Loucy (cell line): ENCODE data around the gene ASB2.

Experiments used
- H2AFZ ChIP-seq: fragments of 200-600 bp; sonication (generic); 2 replicates; pipeline ENCODE4 v1.6.0; 2016; ENCODE audit warnings: antibody characterized with exemption, mild to moderate bottlenecking, low read length, moderate library complexity
- H3F3A ChIP-seq: fragments of 200-600 bp; 2 replicates; pipeline ENCODE4 v1.6.0; 2016; ENCODE audit warnings: antibody characterized with exemption, low read depth, mild to moderate bottlenecking
- H3K27me3 ChIP-seq: fragments of 200-600 bp; sonication (generic); 2 replicates; pipeline ENCODE4 v1.6.1; 2014; ENCODE audit warnings: low read length, mild to moderate bottlenecking; ENCODE audit not compliant: insufficient read depth, poor library complexity, severe bottlenecking
- H3K36me3 ChIP-seq: fragments of 200-600 bp; sonication (generic); 2 replicates; pipeline ENCODE4 v1.6.1; 2016; ENCODE audit warnings: low read length; ENCODE audit not compliant: insufficient read depth
- H3K4me1 ChIP-seq: fragments of 200-600 bp; sonication (generic); 2 replicates; pipeline ENCODE4 v1.5.1; 2014; ENCODE audit warnings: low read length, mild to moderate bottlenecking; ENCODE audit not compliant: insufficient read depth, poor library complexity, severe bottlenecking
- H3K4me2 ChIP-seq: fragments of 200-600 bp; sonication (generic); 2 replicates; pipeline ENCODE4 v1.6.0; 2014; ENCODE audit warnings: antibody characterized with exemption, low read length, low read depth, mild to moderate bottlenecking; ENCODE audit not compliant: poor library complexity, severe bottlenecking
- H3K4me3 ChIP-seq: fragments of 200-600 bp; sonication (generic); 2 replicates; pipeline ENCODE4 v1.5.1; 2014; ENCODE audit warnings: low read length, mild to moderate bottlenecking, mixed read lengths; ENCODE audit not compliant: poor library complexity, severe bottlenecking
- H3K79me2 ChIP-seq: fragments of 200-600 bp; sonication (generic); 2 replicates; pipeline ENCODE4 v1.6.1; 2014; ENCODE audit warnings: low read length; ENCODE audit not compliant: insufficient read depth
- H3K9ac ChIP-seq: fragments of 200-600 bp; sonication (generic); 2 replicates; pipeline ENCODE4 v1.6.0; 2014; ENCODE audit warnings: mild to moderate bottlenecking, low read depth, low read length, moderate library complexity; ENCODE audit not compliant: poor library complexity, severe bottlenecking
- H3K9me2 ChIP-seq: fragments of 200-600 bp; sonication (generic); replicated peaks from 2 replicates; pipeline ENCODE4 v1.6.1; 2016; ENCODE audit warnings: low read depth, low read length, mixed read lengths
- H3K9me3 ChIP-seq: fragments of 200-600 bp; sonication (generic); 2 replicates; pipeline ENCODE4 v1.6.1; 2014; ENCODE audit warnings: mild to moderate bottlenecking, antibody characterized with exemption, low read length, low read depth; ENCODE audit not compliant: insufficient read depth
- H4K20me1 ChIP-seq: fragments of 200-600 bp; sonication (generic); 2 replicates; pipeline ENCODE4 v1.6.0; 2014; ENCODE audit warnings: antibody characterized with exemption, low read length, mild to moderate bottlenecking; ENCODE audit not compliant: insufficient read depth, poor library complexity, severe bottlenecking
- EZH2phosphoT487 ChIP-seq: fragments of 200-600 bp; IDR thresholded peaks from 2 replicates; pipeline ENCODE4 v1.6.1; 2018; ENCODE audit warnings: antibody characterized with exemption, mild to moderate bottlenecking, moderate library complexity, borderline replicate concordance
- TF ChIP-seq, protein P1 (sequence below): fragments of 200-600 bp; sonication (generic); conservative IDR thresholded peaks from 2 replicates; pipeline ENCODE4 v1.5.1; 2014; ENCODE audit warnings: mild to moderate bottlenecking, antibody characterized with exemption, low read length

The ASB2 gene

DNA sequence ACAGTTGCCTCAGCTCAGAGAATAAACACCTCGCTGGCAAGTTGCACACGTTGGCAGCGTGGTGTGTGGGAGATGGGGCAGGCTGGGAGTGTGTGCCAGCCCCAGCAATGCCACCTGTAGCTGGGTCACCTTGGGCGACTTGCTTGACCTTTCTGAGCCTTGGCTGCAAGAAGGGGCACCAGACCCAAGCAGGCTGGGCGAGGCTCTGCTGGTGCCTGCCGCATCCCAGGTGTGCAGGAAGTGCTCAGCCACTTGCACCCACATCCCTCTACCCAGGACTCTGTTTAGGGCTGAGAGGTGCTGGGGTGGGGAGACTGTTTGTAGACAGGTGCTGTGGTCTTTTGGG, 48.6 kb downstream of the ASB2 start:
- Histone ChIP-seq H3K9me3 (no peaks in the 10 kb centered on the region), H2AFZ (no peak overlapping the region), H3K79me2 (no peaks in the 10 kb centered on the region), H3F3A (no peaks in the 10 kb centered on the region), H3K4me3 (no peak overlapping the region), H3K9ac (no peak overlapping the region), H3K9me2 (no peaks in the 10 kb centered on the region), H3K27me3 (no peaks in the 10 kb centered on the region), H3K4me1 (no peaks in the 10 kb centered on the region), H4K20me1 (no peaks in the 10 kb centered on the region), H3K36me3 (no peaks in the 10 kb centered on the region), H3K4me2 (no peak overlapping the region)
- TF ChIP-seq, protein P1, sequence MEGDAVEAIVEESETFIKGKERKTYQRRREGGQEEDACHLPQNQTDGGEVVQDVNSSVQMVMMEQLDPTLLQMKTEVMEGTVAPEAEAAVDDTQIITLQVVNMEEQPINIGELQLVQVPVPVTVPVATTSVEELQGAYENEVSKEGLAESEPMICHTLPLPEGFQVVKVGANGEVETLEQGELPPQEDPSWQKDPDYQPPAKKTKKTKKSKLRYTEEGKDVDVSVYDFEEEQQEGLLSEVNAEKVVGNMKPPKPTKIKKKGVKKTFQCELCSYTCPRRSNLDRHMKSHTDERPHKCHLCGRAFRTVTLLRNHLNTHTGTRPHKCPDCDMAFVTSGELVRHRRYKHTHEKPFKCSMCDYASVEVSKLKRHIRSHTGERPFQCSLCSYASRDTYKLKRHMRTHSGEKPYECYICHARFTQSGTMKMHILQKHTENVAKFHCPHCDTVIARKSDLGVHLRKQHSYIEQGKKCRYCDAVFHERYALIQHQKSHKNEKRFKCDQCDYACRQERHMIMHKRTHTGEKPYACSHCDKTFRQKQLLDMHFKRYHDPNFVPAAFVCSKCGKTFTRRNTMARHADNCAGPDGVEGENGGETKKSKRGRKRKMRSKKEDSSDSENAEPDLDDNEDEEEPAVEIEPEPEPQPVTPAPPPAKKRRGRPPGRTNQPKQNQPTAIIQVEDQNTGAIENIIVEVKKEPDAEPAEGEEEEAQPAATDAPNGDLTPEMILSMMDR, result no peak
- no peak for TF ChIP-seq EZH2phosphoT487

DNA sequence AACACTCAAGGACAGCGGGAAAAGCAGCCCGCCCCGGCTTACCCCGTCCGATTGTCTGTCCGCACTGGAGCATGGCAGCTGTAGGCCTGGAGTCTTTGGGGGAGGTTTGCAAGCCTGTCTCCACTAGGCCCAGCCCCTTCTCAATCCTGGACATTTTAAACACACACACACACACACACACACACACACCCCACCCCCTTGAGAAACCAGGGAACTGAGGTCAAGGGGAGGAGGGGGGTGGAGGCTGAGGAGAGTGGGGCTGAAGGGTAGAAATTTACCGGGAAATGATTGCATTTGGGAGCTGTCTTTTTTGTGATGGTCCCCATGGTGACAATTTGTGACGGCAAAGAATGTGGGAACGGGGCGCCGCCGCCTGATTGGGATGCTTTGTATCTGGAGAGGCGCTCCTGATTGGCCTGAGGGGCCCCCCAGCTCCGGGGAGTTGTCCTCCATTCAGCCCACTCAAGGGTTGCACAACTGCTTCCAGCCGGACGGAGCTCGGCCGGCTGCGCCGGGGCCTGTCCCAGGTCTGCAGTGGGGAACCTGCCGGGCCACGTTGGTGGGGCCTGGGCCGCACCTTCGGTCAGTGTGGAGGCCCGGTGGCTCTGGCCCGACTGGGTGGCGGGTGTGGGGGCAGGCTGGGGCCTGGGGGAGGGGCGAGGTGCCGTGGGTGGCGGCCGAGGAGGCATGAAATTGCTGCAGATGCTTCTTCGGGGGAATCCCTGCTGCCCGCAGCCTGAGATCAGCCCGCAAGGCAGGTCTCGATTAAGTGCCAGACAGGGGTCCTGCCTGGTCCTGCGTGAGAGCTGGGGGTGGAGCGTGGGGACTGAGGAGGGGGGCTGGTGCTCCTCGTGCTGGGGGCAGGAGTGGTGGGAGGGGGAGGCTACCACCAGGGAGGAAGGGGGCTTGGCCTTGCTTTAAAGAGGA, 49.2 kb downstream of the ASB2 start, which contains the start of gene FAM181A:
TSS of gene FAM181A (plus strand) at position 472 of the 927 bp plus-strand sequence. CDS start 942 bp downstream, outside the sequence.
- Histone ChIP-seq H3K9me2 (no peaks in the 10 kb centered on the region), H3K27me3 (no peaks in the 10 kb centered on the region), H3K9ac (no peak within 1 kb of the TSS), H3K9me3 (no peaks in the 10 kb centered on the region), H4K20me1 (no peaks in the 10 kb centered on the region), H2AFZ (no peak within 1 kb of the TSS), H3K79me2 (no peaks in the 10 kb centered on the region), H3K4me2 (no peak within 1 kb of the TSS), H3F3A (no peaks in the 10 kb centered on the region), H3K4me1 (no peaks in the 10 kb centered on the region), H3K36me3 (no peaks in the 10 kb centered on the region), H3K4me3 (no peak within 1 kb of the TSS)
- TF ChIP-seq EZH2phosphoT487, result no peak
- TF ChIP-seq, protein P1, result no peak

DNA sequence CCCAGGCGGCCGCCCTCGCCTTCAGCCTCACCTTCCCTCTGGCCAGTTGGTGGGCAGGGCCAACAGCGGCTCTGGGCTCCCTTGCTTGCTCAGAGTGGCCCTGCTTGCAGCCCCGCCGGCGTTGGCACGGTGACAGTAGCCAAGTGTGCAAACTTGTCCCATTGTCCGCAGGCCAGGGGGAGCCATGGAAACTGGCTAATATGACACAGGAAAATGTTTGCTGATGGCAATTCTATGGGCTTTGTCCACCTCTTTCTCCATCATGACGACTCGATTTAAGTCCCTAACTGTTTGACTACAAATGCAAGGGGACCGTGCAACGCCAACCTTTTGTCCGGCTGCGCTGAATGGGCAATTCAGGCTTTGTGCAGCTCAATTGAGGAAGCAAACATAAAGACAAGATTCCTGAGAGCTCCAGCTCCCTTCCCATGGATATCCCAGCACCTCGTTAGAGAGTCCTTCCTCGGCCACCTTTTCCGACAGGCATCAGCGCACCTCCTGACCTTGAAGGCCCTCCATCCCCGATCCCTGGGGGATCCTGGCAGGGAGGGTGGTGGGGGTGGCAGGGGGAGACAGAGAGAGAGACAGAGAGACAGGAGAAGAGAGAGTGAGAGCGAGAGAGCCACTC, 50.0 kb downstream of the ASB2 start:
- Histone ChIP-seq H3K4me3 (no peak overlapping the region), H3F3A (no peaks in the 10 kb centered on the region), H3K9me2 (no peaks in the 10 kb centered on the region), H3K4me1 (no peaks in the 10 kb centered on the region), H3K9ac (no peak overlapping the region), H3K27me3 (no peaks in the 10 kb centered on the region), H2AFZ (no peak overlapping the region), H3K36me3 (no peaks in the 10 kb centered on the region), H3K4me2 (no peak overlapping the region), H4K20me1 (no peaks in the 10 kb centered on the region), H3K9me3 (no peaks in the 10 kb centered on the region), H3K79me2 (no peaks in the 10 kb centered on the region)
- no peak for TF ChIP-seq EZH2phosphoT487
- TF ChIP-seq, protein P1, result no peak
